NOMO-1 (cell line): Measurements from ENCODE around the gene SPNS3.

Experiments
- DNase-seq, 2 experiments: peaks; one replicate each; lab custom pipeline; 2025; ENCODE audit not compliant: unreplicated experiment in 2 of 2; lab: John Stamatoyannopoulos, UW

SPNS3 gene, protein sequence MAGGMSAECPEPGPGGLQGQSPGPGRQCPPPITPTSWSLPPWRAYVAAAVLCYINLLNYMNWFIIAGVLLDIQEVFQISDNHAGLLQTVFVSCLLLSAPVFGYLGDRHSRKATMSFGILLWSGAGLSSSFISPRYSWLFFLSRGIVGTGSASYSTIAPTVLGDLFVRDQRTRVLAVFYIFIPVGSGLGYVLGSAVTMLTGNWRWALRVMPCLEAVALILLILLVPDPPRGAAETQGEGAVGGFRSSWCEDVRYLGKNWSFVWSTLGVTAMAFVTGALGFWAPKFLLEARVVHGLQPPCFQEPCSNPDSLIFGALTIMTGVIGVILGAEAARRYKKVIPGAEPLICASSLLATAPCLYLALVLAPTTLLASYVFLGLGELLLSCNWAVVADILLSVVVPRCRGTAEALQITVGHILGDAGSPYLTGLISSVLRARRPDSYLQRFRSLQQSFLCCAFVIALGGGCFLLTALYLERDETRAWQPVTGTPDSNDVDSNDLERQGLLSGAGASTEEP

DNA sequence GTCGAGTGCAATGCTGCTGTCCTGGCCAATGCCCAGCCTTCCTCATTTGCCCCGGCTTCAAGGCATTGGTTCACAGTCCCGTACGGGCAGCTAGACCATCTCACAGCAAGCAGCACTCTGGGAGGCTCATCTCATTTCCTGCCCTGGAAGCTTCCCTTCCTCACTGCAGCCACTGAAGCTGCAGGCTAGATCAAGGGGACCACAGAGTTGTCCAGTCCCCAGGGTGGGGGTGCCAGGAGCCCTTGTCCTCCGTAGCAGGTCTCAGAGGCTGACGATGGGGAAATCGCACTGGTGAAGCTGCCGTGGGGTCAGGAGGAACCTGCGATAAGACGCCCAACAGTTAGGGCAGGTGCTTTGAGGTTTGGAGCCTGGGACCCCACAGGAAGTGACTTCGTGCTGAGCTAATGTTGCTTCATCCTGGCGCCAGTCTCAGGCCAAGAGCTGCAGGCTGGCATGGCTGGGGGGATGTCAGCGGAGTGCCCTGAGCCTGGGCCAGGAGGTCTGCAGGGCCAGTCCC is at the start of gene SPNS3:
SPNS3 (plus strand) TSS at position 426 of the 517 bp plus-strand sequence; CDS start at position 454, 28 bp downstream.
- DNase-seq: peak; percentile 88 to 90

DNA sequence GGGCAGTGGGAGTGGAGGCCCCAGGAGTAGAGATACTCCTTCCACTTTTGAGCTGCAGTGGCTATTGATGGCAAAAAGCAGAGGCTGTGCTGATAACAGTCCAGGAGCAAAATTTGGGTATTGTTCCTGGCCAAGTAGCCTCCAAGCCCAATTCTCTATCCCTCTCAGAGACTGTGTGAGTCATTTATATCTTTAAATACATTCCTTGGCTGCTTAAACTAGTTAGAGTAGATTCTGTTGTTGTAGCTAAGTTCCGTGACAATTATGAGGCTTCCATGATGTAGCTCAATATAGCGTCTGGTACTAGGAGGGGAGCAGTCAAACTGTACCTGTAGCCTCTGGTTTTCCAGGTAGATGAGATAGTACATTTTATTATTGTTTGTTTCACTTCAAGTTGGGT is 47.3 kb upstream of the SPNS3 start:
- no peak for DNase-seq

DNA sequence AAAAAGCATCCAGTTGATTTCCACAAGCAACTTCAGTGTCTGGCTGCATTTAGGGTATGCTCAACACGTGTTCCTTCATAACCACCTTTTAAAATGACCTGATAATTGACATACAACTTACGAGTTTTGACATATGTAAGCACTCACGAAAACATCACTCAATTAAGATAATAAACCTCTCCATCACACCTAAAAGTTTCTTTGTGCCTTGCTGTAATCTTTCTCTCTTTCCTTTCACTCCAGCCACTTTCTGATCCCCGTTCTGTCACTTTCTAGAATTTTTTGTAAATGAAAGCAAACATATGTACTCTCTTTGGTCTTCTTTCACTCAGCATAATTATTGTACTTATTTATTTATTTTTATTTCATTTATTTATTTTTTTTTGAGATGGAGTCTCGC is 46.6 kb upstream of the SPNS3 start:
- DNase-seq: no peak

DNA sequence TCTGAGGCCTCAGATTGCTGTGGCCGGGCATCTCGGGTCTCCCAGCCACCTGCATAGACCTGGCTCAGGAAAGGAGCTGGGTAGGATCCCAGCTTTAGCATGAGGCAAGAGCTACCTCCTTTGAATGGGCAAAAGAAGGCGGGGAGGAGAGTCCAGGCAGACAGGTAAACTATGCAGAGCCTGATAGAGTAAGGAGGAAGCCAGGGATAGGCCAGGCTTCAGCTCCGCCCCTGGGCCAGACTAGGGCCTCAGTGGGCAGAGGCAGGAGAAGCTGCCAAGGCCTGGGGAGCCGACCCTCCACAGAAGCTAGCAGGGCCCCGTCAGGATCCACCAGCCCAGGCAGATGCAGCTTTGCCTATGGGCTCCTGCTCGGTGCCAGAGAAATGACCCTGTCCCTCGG is 44.7 kb upstream of the SPNS3 start:
- DNase-seq: no peak

DNA sequence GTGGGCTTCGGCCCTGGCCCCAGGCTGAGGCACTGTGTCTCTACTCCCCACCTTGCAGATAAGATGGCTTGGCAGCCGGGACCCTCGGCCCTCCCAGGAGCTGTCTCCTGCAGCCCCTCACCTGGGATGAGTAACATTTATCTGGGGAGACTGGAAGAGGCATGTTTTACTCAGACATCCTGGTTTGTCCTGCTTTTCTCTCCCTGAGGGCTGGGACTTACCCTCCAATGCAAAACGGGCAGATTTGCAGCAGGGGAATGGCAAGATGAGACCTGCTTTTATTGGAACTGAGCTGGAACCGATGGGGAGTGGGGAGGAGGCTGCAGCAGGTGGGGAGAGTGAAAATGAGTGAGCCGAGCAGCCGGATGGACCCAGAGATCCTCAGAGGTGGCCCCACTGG is 39.9 kb upstream of the SPNS3 start:
- no peak for DNase-seq

DNA sequence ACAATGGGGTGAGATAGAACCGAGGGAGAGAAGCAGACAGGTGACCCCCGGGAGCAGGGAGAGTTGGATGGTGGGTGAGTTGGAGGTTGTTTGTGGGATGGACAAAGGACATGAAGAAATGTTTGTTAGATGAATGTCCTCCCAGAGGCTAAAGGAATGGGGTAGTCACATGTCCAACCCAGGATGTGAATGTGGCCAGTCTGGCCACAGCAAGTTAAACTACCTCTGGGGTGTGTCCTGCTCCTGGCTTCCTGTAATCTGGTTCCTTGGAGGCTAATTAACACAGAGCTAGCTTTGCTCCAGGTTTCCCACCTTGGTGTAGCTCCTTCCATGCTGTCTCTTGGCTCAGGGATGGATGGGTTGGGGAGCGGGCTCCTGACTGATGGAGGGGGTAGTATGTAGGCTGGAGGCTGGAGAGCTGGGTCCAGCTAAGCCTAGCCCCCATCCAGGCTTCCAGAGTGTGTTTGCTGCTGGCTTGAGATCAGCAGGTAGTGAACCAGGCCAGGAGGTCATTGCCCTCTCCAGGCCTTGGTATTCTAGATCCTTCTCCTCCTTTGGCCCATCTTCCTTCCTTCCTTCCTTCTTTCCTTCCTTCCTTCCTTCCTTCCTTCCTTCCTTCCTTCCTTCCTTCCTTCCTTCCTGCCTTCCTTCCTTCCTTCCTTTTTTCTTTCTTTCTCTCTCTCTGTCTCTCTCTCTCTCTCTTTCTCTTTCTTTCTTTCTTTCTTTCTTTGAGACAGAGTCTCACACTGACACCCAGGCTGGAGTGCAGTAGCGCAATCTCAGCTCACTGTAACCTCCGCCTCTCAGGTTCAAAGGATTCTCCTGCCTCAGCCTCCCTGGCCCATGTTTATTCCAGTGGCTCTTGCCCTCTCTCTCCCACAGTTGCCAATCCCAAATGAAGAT is 39.3 kb upstream of the SPNS3 start:
- DNase-seq: no peak

DNA sequence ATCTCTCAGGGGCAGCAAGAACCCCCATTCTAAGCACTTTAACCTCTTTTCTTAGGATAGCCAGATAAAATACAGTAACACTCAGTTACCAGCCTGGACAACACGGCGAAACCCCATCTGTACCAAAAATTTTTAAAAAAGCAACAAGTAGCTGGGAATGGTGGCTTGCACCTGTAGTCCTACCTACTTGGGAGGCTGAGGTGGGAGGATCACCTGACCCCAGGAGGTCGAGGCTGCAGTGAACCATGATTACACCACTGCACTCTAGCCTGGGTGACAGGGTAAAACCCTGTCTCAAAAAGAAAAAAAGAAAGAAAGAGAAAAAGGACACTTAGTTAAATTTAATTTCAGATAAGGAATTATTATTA is 38.6 kb upstream of the SPNS3 start:
- no peak for DNase-seq

DNA sequence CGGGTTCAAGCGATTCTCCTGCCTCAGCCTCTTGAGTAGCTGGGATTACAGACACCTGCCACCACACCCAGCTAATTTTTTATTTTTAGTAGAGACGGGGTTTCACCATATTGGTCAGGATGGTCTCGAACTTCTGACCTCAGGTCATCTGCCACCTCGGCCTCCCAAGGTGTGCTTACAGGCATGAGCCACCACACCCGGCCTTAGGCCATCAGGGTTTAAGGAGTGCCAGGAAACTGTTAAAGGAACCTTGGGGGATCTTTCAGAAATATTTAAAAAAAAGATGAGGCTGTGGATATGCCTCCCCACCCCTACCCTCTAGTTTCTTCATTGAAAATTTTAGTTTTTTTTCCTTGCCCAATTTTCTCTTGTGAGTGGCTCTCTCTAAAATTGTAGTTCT is 35.9 kb upstream of the SPNS3 start:
- DNase-seq: no peak

DNA sequence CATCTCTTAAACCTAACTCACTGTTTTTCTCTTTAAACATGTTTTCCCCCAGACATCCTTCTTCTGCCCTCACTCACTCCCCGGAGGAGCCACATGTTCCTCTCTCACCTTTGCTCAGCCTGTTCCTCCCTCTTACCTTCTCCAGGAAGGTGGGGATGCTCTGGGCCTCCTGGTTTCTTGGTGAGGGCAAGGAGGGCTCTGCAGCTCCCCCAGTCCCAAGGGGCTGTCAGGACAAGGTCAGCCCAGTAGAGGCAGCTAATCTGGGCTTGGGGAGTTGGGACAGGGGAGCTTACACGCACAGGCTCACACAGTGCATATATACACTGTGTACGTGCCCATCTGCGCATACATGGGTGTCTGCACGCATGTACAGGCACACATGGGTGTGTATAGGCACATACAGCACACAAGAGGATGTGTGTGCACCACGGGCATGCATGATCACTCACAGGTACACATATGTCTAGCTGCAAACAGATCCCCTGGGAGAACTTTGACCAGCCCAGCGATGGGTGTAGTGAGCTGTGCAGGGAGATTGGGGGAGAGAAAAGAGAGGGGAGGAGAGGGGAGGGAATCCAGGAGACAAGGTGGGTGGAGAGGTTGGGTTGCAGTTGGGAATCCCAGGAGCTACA is 28.6 kb upstream of the SPNS3 start:
- DNase-seq: no peak

DNA sequence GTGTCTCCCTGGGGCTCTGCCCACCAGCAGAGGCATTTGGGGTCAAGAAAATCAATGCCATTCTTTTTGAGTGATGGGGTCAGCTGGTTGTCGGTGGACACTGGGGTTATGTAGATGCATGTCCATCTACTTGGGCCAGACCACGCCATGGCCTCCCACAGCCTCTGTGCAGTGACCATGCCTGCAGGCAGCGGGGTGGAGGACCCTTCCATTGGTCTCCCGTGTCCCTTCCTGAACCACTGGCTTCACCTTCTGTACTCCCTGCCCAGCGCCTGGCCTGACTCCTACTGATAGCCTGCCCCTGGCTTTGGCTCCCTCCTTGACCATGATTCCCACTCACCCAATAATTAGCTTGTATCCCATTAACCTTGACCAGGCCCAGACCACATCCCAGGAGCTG is 28.0 kb upstream of the SPNS3 start:
- DNase-seq: no peak

DNA sequence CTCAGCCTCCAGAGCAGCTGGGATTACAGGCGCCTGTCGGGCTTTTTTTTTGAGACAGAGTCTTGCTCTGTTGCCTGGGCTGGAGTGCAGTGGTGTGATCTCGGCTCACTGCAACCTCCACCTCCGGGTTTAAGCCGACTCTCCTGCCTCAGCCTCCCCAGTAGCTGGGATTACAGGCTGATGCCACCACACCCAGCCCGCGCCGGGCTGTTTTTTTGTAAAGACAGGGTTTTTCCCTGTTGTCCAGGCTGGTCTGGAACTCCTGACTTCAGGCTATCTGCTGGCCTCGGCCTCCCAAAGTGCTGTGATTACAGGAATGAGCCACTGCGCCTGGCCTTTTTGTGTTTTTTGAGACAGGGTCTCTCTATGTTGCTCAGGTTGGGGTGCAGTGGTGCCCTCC is 27.4 kb upstream of the SPNS3 start:
- DNase-seq: no peak

DNA sequence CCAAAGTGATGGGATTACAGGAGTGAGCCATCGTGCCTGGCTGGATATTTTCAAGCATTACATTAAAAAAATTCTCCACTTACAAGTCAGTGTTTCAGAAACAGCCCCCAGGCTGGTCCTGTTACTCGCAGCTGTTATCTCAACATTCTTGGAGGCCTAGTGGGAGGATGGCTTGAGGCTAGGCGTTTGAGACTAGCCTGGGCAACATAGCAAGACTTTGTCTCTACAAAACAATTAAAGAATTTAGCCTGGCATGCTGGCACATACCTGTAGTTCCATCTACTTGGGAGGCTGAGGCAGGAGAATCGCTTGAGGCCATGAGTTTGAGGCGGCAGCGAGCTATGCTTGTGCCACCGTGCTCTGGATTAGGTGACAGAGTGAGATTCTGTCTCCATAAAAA is 26.5 kb upstream of the SPNS3 start:
- DNase-seq: no peak

DNA sequence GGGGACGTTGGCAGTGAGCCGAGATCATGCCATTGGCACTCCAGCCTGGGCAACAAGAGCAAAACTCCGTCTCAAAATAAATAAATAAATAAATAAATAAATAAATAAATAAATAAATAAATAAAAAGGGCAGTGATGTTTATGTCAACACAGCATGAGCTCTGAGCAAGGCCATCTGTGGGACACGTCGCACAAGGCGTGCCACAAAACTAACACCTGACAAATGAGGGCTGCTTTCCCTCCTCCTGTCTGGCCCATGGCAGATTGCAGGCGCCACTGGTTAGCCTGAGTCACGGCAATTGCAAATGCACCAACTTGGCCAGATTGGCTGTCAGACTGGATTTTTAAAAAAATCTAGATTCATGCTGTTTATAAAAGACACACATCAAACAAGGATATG is 25.9 kb upstream of the SPNS3 start:
- DNase-seq: no peak

DNA sequence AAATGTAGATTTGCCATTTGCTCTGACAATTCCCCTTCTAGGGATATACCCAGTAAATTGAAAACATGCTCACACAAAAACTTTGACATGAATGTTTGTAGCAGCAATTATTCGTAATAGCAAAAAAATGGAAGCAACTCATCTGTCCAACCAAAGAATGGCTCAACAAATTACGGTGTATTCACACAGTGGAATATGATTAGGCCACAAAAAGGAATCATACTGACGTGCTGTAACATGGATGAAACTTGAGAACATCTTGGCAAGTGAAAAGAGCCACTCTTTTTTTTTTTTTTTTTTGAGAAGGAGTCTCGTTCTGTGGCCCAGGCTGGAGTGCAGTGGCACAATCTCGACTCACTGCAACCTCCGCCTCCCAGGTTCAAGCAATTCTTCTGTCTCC is 24.1 kb upstream of the SPNS3 start:
- no peak for DNase-seq

DNA sequence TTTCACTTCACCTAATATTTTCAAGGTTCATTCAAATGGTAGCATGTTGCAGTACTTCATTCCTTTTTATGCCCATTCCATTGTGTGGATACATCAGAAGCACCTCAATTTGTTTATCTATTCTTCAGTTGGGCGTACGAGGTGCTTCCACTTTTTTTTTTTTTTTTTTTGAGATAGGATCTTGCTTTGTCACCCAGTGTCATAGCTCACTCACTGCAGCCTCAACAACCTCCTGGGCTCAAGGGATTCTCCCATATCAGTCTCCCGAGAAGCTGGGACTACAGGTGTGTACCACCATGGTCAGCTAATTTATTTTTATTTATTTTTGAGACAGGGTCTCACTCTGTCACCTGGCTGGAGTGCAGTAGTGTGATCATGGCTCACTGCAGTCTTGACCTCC is 22.5 kb upstream of the SPNS3 start:
- DNase-seq: no peak

DNA sequence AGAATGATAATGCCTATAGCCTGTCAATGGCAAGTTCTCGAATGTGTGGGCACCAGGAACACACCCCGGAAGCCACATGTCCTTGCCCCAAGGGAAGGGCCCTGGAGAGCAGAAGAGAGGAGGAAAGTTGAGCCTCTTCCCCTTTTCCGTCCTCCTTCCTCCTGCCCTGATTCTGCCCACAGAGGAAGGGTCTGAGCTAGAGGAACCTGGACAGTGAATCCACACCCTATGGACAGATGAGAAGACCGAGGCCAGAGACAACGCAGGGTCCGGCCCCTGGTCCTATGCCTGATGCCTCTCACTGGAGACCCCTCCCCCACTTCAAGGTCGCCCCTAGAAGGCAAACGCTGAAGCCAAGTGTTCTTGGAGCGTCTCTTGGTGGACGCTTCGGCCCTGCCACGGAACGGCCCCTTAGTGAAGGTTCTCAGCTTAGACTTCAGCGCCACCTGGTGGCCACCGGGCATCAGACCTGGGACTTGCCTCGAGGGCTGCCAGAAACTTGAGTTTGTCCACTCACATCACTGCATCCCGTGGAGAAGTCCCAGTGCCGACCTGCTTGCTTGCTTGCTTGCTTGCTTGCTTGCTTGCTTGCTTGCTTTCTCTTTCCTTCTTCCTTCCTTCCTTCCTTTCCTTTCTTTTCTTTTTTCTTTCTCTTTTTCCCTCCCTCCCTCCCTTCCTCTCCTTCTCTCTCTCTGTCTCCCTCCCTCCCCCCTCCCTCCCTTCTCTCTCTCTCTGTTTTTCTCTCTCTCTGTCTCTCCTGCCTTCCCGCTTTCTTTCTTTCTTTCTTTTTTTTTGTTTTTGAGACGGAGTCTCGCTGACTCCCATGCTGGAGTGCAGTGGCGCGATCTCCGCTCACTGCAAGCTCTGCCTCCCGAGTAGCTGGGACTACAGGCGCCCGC is 20.6 kb upstream of the SPNS3 start:
- DNase-seq: peak; percentile 79 to 86

DNA sequence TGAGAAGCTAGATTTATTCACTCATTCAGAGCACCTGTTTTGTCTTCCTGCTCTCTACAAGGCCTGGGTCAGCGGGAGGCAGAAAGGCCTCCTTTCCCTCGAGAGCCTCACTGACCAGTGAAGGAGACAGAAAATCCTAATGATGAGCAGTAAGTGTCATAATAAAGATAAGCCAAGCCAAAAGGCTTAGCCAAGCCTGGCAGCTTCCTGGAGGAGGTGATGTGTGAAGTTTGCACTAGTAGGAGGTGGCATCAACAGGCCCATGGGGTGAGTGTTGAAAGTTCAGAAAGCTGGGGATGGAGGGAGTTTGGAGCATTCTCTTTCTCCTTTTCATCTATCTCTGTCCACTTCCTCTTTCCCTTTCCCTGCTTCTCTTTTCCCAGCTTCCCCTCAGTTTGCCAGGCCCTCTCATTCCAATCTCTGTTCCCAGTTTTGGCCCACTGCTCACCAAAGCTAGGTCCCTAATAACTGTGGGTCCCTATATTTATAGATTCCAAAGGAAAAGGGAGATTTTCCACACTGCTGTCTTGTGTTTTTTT is 16.5 kb upstream of the SPNS3 start:
- DNase-seq: no peak

DNA sequence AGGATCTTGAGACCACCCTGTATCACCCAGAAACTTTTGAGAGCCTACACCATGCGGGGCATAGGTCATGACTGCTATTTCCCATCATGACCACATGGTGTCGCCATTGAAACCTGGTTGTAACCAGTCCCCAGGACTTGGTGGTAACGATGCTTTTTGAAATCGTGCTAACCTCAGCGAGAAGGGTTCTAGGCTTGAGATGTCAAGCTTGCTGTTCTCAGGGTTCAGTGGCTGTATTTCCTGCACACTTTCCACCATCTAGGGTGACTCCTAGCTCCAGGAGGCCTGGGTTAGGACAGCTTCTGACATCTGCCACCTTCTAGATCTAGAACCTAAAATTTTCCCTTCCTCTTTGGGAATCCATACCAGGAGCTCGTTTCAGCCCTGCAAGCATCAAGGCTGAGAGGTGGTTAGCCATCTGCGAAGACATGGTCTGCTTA is 13.0 kb upstream of the SPNS3 start:
- DNase-seq: peak; percentile 27 to 72

DNA sequence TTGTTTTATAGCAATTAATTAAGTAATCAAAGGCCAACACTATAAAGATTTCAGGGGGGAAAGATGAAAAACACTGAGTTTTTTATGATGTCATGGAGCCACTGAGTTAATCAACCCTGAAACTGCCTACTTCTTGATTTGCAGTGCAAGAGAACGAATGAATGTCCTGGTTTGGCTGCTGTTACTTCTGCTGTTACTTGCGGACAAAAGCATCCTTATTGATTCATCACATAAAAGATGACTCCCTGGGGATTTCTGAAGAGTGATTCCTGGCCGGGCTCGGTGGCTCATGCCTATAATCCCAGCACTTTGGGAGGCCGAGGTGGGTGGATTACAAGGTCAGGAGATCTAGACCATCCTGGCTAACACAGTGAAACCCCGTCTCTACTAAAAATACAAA is 10.9 kb upstream of the SPNS3 start:
- peak in 1 of 2 experiments; percentile 14 for DNase-seq

DNA sequence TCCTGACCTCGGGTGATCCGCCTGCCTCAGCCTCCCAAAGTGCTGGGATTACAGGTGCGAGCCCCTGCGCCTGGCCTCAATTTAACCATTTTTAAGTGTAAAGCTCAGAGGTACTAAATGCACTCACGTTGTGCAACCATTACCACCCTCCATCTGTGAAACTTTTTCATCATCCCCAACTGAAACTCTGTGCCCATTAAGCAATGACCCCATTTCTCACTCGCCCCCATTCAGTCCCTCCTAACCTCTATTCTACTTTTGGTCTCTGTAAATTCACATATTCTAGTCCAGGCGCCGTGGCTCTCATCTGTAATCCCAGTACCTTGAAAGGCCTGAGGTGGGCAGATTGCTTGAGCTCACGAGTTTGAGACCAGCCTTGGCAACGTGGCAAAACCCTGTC is 8.3 kb upstream of the SPNS3 start:
- peak; percentile 54 to 66 for DNase-seq
